Pulmonary artery endothelial cell (primary cell): ENCODE data around the gene SREBF2. TPM values are rescaled to one million over a fixed set of nuclear protein-coding genes. Genes with fewer than 3 reads are reported as not detected.
"Not testable (repeated sequence)": the region's sequence is repeated elsewhere in the genome, so short reads cannot be mapped to it uniquely, and the experiment has no call there.

Experiments used
- DNase-seq: peaks from one replicate; pipeline ENCODE4 v3.0.0-alpha.2; 2011; ENCODE audit warnings: low read depth, low spot score
- total RNA-seq: library from RNA; depleted of rRNA; stranded (reverse); fragments of >200 nt; gene quantifications from 2 replicates; pipeline ENCODE4 v1.2.3, GENCODE V29; 2014

The SREBF2 gene
- total RNA-seq, 1 donor from 2014 or later, result 47.9 TPM

- no peak for DNase-seq
These were observed 110.8 kb downstream of the SREBF2 start for GRCh38 chr22:41943661-41944209.

GRCh38 chr22:41946629-41947423 lies 113.9 kb downstream of the SREBF2 start, which contains the start of gene CENPM:
Gene CENPM, minus strand, starts transcription at chr22:41947152. Its CDS starts 76 bp downstream, at chr22:41947076.
- peak; percentile 76 for DNase-seq

GRCh38 chr22:41947424-41948080 lies 114.6 kb downstream of the SREBF2 start:
- DNase-seq, result no peak

GRCh38 chr22:41948142-41948541 lies 115.2 kb downstream of the SREBF2 start:
- DNase-seq, result no peak

- DNase-seq, result not testable (repeated sequence)
These were observed 116.0 kb downstream of the SREBF2 start for GRCh38 chr22:41948928-41949296.

GRCh38 chr22:41949297-41949965 lies 116.5 kb downstream of the SREBF2 start:
- DNase-seq, result no peak

GRCh38 chr22:41951898-41952474 lies 119.1 kb downstream of the SREBF2 start, which contains the start of gene SMIM45:
Gene SMIM45, plus strand, starts transcription at chr22:41952150.
- no peak for DNase-seq

GRCh38 chr22:41952713-41953112 lies 119.8 kb downstream of the SREBF2 start:
- DNase-seq, result no peak

Other genes starting within 250 kb of the SREBF2 start
- gene PMM1, start 243.3 kb upstream of the SREBF2 start, total RNA-seq, result 4.1 and 4.4 TPM in 2 replicates
- gene DESI1, start 212.1 kb upstream of the SREBF2 start, total RNA-seq, result 18.6 and 30.1 TPM in 2 replicates
- gene XRCC6, start 211.8 kb upstream of the SREBF2 start, total RNA-seq, result 454 and 528 TPM in 2 replicates
- 101 and 113 TPM in 2 replicates for gene SNU13, start 144.2 kb upstream of the SREBF2 start, total RNA-seq
- gene MEI1, start 133.6 kb upstream of the SREBF2 start, total RNA-seq, result 2.2 and 2.5 TPM in 2 replicates
- gene CCDC134, start 32.4 kb upstream of the SREBF2 start, total RNA-seq, result 6.7 and 11.2 TPM in 2 replicates
- not detected in 2 replicates for gene SHISA8, start 82.0 kb downstream of the SREBF2 start, total RNA-seq
- 0.13 TPM in 1 of 2 replicates, not detected in the other for gene TNFRSF13C, start 93.7 kb downstream of the SREBF2 start, total RNA-seq
- 22.1 and 35.4 TPM in 2 replicates for gene CENPM, start 114.0 kb downstream of the SREBF2 start, total RNA-seq
- gene SEPTIN3, start 136.3 kb downstream of the SREBF2 start, total RNA-seq, result 0.07 TPM in 2 replicates
- gene WBP2NL, start 165.7 kb downstream of the SREBF2 start, total RNA-seq, result 0.18 and 0.20 TPM in 2 replicates
- 46.4 and 56.8 TPM in 2 replicates for gene NAGA, start 237.7 kb downstream of the SREBF2 start, total RNA-seq
- 17.5 and 25.4 TPM in 2 replicates for gene PHETA2, start 241.1 kb downstream of the SREBF2 start, total RNA-seq
- 10.8 and 14.5 TPM in 2 replicates for gene SMDT1, start 246.6 kb downstream of the SREBF2 start, total RNA-seq